ENCODE measurements around the gene VAV3.
A peak's percentile ranks its signal among the peaks of the same experiment; 100 is the strongest.
"Not testable (repeated sequence)": the region's sequence is repeated elsewhere in the genome, so short reads cannot be mapped to it uniquely, and the experiment has no call there.

VAV3 gene

DNA sequence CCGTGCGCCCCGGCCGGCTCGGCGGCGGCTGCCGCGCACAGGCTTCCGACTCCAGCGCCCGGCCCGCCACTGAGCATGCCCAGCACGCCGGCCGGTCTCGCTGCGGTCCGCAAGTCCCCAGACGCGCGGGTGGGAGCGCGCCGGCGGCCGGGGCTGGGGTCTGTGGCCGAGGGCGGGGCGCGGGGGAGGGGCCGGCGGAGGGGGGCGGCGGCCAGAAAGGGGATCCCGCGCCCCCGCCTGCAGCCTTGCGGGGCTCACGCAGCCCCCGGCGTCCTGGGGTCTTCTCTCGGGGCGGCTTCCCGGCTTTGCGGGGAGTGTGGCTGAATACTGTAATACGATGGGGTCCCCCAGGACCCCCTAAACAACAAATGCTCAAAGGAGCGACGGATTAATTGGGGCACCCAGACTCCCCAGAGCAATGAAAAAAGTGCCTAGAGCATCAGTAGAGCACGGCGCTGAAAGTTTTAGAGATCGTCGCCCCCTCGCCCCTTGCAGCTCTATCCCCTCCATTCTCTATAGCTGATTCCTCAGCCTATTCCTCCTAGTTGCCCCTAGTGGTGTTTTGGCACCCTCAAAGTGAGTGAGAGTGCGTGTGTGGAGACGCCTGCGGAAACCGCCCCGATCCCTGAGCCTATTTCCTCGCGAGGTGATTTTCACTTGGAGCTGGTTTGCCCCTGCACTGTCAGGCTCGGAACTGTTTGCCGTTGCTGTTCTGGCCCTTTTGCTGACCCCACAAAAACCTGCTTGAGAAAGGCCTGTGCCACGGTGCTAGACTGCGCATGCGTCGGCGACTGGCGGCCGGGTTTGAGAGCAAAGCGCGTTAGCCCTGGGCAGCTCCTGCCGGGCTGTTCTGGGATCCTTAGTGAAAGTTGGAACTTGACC lies at the start of gene VAV3:
VAV3 (minus strand) TSS at position 71 of the 882 bp plus-strand sequence. CDS start 311 bp downstream, outside the sequence.
- DNase-seq (ENCODE audit: low read depth in 2 of 2), result peak; percentile 46 to 57

DNA sequence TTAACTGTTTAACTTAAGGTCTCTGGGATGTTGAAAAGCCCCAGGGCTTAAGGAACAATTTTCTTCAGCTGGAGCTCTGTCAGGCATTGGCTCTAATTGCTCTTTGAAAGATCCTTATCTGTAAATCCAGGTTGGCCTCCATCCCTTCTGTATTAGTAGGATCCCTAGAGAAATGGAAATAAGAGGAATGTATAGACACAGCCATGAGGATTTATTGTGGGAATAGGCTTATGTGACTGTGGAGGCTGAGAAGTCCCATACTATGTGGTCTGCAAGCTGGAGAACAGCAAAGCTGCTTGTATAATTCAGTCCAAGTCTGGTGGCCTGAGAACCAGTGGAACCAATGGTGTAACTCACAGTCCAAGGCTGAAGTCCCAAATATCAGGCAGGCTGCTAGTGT lies 47.6 kb upstream of the VAV3 start:
- DNase-seq (ENCODE audit: low read depth in 2 of 2), result no peak

- DNase-seq (ENCODE audit: low read depth in 2 of 2), result no peak
These were observed 46.3 kb upstream of the VAV3 start for GRCh38 chr1:108011295-108011694.

DNA sequence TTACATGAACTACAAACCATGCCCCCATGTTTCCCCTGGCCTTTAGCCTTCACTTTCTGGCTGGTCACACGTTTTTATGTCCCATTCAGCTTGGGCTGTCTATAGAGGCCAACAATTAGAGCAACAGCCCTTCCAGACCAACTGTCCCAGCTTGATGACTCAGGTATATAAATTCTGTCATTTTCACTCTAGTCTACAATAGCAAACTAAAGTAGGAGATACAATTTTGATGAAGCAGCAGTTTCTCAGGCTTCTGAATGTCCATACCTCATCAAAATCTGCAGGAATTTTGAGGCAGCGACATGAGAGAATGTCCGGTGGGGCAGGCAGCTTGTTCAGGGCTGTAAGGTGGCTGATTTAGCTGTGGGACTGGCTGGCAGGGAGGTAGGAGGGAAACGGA lies 45.6 kb upstream of the VAV3 start:
- no peak for DNase-seq (ENCODE audit: low read depth in 2 of 2)

DNA sequence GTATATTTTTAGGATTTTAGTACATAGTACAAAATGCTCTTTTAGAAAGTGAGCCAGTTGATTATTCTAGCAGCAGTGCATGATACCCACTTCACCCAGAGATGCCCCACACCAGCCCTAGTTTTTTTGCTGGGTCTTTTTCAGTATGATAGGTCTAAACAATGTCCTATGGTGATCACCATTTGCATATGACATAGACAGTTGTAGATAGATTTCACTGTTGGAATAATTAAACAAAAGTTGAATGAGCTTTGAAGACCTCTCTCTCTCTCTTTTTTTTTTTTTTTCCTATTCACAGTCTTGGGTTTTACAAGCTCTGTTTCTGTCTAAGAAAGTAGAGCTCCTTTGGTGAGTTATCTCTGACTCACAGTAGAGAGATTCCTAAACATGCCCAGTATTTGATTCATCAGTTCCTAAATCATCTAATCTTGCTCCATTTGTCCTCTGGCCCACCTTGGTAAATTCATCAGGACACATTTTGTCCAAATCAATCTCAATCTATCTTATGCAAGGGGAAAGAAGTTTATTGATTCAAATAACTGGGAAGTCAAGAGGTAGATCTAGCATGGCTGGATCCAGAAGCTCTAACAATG lies 44.7 kb upstream of the VAV3 start:
- no peak for DNase-seq (ENCODE audit: low read depth in 2 of 2)

GRCh38 chr1:108007531-108007930 lies 42.6 kb upstream of the VAV3 start:
- DNase-seq (ENCODE audit: low read depth in 2 of 2), result no peak

DNA sequence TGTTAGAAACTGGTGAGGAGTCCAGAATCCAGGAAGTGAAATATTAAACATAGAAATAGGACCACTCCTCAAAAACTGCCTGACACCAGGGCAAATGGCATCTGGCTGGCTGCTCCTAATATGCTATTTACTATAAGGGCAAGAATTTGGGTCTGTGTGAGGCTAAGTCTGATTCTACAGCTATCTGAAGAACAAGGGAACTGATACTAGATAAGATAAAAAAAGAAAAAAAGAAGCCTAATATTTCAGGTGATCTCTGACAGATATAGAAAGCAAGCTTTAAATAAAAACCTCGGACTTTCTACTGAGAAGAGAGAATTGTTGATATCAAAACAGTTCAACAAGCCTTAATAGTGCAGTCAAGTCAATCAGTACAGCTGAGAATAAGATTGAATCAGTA lies 42.1 kb upstream of the VAV3 start:
- DNase-seq (ENCODE audit: low read depth in 2 of 2), result no peak

- DNase-seq (ENCODE audit: low read depth in 2 of 2), result not testable (repeated sequence)
These were observed 39.9 kb upstream of the VAV3 start for GRCh38 chr1:108004919-108005318.

- DNase-seq (ENCODE audit: low read depth in 2 of 2), result no peak
These were observed 35.7 kb upstream of the VAV3 start for GRCh38 chr1:108000620-108001111.

- DNase-seq (ENCODE audit: low read depth in 2 of 2), result no peak
These were observed 35.2 kb upstream of the VAV3 start for GRCh38 chr1:108000184-108000583.

DNA sequence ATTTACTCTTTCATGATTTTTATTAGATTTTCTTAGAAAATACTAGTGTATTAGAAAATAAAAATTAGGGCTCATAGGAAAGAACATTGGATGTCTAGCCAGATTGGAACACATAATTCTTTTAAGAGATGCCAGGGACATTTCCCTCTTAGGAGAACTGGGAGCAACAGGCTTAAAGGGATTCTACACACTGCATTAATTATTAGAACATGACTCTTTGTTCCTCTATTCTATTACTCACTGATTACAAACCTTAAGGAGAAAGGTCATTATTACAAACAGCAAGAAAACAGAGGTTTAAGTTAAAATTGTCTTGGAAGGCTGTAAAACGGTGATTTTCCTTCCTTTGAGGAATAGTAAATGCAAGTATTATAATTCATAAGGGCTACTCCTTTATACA lies 32.9 kb upstream of the VAV3 start:
- DNase-seq (ENCODE audit: low read depth in 2 of 2), result no peak

DNA sequence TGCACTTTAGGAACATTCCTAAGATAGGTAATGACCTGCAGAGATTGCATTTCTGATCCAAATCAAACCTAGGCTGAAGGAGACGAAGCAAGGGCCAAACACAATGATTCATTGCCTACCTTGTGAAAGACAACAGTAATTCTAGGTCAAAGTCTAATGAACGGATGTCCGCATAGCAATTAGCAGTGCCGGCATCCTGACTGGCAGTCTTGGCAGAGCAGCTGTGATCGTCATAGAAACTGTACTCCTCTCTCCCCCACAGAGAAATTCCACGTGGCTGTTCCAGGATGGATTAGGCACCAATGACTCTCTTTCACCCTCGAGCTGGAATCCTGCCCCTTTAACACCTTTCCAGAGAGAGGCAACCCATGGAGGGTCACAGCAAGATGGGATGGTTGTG lies 28.9 kb upstream of the VAV3 start:
- DNase-seq (ENCODE audit: low read depth in 2 of 2), result no peak

DNA sequence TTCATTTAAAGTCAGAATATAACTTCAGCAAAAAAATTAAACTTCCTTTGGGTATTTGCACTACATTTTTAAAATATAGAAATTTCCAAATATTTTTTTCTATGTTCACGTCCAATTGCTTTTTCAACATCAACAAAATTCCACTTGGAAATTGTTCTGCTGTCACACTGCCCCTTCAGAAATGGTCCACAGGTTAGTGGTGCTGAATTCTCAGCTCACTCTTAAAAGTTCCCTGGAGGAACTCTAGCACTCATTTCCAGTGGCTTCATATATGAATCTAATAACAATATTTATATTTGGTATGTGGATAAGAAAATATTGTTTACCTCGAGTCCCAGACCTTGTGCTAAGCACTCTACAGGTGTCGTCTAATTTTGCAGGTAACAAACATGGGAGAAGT lies 27.4 kb upstream of the VAV3 start:
- no peak for DNase-seq (ENCODE audit: low read depth in 2 of 2)

DNA sequence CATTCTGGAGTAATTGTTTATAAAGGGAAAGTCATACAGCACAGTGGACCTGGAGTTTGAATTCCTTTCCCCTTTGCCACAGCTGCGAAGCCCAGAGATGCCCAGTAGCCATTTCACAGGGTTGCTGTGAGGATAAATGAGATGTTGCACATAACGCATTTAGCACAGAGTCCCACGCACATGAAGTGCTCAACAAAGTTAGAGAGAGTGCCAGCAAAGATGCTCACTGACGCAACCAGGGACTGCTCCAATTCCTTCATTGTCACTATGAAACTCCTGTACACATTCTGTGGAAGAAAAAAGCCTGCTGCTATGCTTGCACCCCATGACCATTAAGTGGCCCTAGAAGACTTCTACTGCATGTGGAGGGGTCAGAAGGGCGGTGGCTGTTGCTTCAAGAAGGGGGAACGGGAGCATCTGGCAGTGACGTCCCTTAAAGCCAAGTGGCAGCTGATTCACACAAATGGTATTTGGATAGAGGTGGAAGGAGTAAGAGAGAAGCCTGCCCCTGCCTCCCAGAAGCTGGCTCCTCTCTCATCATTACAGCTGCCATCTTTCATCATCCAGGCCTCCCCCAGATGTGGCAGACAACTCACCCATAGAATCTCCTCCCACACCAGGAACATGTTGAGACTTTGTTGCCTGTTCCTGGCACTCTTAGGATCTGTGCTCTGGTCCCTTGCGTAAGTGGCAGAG lies 26.5 kb upstream of the VAV3 start:
- DNase-seq (ENCODE audit: low read depth in 2 of 2), result no peak

GRCh38 chr1:107990606-107991005 lies 25.6 kb upstream of the VAV3 start:
- DNase-seq (ENCODE audit: low read depth in 2 of 2), result no peak

DNA sequence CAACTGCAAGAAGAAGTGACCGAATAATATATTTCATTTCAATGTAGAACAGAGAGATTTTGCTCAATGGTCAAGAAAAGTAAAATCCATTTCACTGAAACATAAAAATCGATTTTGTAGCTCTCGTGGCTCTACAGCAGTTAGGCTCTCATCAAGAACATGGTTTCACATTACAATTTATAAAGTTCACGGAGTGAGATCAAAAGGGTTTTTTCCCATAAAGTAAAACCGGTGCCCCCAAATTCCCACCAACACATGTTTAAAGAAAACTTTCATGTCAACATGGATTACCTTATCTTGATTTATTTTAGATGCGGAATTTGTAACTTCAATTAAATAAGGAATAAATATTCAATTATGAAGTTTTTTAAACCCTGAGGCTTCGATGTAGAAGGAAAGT lies 16.3 kb upstream of the VAV3 start:
- DNase-seq (ENCODE audit: low read depth in 2 of 2), result no peak

GRCh38 chr1:107979926-107980325 lies 14.9 kb upstream of the VAV3 start:
- DNase-seq (ENCODE audit: low read depth in 2 of 2), result no peak

DNA sequence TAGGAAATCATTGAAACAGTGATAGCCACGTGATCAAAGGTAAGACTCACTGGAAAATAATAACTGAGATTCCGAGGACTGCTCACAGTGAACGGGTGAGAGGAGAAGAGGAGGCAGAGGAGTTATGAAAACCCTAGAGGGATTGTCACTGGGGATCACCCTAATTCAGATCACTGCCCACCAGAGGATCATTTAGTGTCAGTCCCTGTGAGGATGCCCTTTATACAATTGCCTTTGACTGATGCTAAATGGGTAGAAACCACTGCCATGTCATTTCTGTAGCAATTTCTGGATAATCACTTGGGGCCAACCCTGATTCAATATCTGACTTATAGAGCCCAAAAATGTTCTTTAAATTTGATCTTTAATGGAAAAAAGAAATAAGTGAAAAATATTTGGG lies 14.1 kb upstream of the VAV3 start:
- no peak for DNase-seq (ENCODE audit: low read depth in 2 of 2)

- DNase-seq (ENCODE audit: low read depth in 2 of 2), result no peak
These were observed 11.9 kb upstream of the VAV3 start for GRCh38 chr1:107976836-107977235.

DNA sequence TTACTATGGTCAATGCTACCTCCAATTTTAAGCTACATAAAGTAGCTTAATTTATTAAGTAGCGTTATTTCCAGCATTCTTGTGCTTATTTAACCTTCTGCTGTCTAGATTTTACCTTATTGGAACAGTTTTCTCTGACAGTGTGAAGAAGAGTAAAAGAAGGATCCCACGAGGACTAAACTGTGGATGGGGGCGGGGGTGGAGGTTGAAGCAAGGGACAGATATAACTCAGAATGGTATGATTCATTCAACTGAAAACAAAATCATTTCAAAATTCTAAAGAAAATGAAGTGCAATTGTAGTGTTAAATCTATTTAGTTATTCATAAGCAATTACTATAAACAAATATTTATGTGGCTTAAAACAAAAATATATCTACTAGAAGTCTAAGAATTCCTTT lies 11.5 kb upstream of the VAV3 start:
- no peak for DNase-seq (ENCODE audit: low read depth in 2 of 2)

- no peak for DNase-seq (ENCODE audit: low read depth in 2 of 2)
These were observed 10.9 kb upstream of the VAV3 start for GRCh38 chr1:107975851-107976250.

DNA sequence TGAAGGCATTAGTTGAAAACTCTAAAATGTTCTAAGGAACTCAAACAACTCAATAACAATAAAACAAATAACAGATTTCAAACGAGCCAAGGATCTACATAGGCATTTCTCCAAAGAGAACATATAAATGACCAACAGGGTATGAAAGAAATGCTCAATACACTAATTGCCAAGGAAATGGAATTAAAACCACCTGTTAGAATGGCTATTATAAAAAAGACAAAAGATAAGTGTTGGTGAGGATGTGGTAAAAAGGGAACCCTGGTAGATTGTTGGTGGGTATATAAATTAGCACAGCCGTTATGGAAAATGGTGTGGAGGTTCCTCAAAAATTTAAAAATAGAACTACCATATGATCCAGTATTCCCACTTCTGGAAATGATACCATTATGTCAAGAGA lies 9.1 kb upstream of the VAV3 start:
- no peak for DNase-seq (ENCODE audit: low read depth in 2 of 2)

All from activated CD4-positive, alpha-beta T cell treated with anti-CD3 and anti-CD28 coated beads for 24 hours (primary cell).